Stimulated activated CD4-positive, alpha-beta T cell treated with anti-CD3 and anti-CD28 coated beads, Interleukin-2, amount 100 ng/mL, for 48 hours (primary cell): ENCODE measurements around the gene HPCAL1.

Experiments
- DNase-seq, 2 donors: peaks; one replicate each; pipeline ENCODE4 v3.0.0-alpha.2; 2020

The HPCAL1 gene

GRCh38 chr2:10410001-10410822 is 107.5 kb downstream of the HPCAL1 start:
- DNase-seq = no peak

DNA sequence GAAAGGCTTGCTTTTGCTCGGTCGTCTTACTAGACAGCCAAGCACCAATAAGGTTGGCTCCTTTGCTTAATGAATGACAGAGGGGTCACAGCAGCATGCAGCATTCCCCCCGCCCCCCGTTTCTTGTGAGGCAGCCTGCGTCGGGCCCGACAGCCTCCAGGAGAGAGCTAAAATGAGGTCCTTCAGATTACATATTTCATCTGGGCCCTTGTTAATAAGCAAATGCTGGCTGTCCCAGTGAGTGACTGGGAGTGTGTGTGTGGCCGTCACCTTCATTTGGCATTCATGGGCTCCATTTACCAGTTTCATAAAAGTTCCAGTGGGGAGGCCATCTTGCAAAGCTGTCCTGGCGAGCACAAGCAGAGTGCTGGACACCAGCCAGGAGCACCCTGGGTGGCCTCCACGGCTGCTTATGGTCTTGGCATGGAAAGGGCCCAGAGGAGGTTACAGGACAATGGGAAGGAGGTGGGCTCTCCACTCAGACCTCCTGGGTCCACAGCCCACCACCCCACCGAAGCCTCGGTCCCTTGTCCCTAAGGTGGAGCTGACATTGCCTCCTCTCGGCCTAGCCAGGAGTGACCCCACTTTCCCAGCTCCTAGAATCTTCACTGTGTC is 108.2 kb downstream of the HPCAL1 start:
- no peak for DNase-seq

DNA sequence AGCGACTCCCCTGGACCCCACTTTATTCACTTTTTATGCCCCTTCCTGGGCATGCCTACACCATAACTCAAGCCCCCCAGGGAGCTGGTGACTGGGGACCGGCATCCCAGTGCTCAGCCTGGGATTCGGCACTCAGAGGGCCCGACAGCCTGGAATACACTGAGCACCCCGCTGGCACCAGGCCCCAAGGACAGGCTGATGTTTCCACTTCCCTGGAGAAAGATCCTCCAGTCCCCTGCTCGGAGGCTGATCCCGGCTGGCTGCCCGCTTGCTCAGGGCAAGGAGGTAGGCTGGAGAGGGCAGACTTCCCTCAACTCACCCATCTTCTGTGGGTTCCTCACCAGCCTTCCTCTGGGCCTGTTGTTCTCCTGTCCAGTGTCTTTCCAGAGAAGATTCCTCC is 108.9 kb downstream of the HPCAL1 start:
- DNase-seq = no peak

GRCh38 chr2:10412380-10412779 is 109.7 kb downstream of the HPCAL1 start:
- DNase-seq = peak; percentile 18 to 35

DNA sequence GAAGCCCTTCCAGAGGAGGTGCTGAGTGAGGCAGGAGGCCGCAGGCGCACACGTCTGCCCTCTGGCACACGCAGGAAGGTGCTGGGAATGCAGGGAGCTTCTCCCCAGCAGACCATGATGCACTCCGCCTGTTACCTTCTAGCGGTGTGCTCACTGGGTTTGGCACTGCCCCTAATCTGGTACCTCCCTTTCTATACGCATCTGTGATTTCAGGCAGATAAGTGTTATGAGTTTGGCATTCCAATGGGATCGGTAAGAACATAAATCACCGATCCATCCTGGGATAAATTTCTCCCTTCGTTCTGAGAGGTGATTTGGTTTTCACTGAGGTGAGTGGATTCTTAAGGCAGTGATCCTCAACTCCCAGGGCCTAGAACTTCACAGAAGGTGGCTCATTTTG is 110.8 kb downstream of the HPCAL1 start:
- DNase-seq = no peak

- no peak for DNase-seq
These were observed 111.3 kb downstream of the HPCAL1 start for GRCh38 chr2:10413991-10414451.

- no peak for DNase-seq
These were observed 111.9 kb downstream of the HPCAL1 start for GRCh38 chr2:10414591-10414990.

- no peak for DNase-seq
These were observed 112.3 kb downstream of the HPCAL1 start for GRCh38 chr2:10415048-10415447.

- DNase-seq = no peak
These were observed 112.9 kb downstream of the HPCAL1 start for GRCh38 chr2:10415640-10416039.

DNA sequence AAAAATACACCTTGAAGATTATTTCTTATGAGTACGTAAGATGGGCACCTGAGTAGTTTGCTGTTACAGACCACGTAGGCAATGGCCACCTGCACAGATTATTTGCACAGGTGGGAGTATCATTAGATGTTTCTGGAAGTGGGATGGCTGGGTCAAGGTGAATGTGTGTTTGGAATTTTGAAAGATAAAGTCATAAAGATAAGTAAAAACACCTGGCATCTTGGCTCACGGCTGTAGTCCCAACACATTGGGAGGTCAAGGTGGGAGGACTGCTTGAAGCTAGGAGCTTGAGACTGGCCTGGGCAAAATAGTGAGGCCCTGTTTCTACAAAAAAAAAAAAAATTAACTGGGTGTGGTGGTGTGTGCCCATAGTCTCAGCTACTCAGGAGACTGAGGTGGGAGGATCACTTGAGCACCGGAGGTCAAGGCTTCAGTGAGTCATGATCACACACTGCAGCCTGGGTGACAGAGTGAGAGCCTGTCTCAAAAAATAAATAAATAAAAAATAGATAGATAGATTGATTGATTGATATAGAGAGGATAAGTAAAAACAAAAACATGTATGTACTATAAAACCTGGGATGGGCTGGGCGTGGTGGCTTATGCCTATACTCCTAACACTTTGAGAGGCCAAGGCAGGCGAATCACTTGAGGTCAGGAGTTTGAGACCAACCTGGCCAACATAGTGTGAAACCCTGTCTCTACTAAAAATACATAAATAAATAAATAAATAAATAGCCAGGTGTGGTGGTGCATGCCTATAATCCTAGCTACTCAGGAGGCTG is 115.0 kb downstream of the HPCAL1 start:
- no peak for DNase-seq

GRCh38 chr2:10419553-10420257 is 117.0 kb downstream of the HPCAL1 start:
- no peak for DNase-seq

GRCh38 chr2:10422251-10422650 is 119.5 kb downstream of the HPCAL1 start:
- no peak for DNase-seq

GRCh38 chr2:10422732-10423399 is 120.2 kb downstream of the HPCAL1 start:
- no peak for DNase-seq

GRCh38 chr2:10423400-10423774 is 120.7 kb downstream of the HPCAL1 start:
- no peak for DNase-seq

GRCh38 chr2:10424051-10424450 is 121.3 kb downstream of the HPCAL1 start:
- DNase-seq = no peak

DNA sequence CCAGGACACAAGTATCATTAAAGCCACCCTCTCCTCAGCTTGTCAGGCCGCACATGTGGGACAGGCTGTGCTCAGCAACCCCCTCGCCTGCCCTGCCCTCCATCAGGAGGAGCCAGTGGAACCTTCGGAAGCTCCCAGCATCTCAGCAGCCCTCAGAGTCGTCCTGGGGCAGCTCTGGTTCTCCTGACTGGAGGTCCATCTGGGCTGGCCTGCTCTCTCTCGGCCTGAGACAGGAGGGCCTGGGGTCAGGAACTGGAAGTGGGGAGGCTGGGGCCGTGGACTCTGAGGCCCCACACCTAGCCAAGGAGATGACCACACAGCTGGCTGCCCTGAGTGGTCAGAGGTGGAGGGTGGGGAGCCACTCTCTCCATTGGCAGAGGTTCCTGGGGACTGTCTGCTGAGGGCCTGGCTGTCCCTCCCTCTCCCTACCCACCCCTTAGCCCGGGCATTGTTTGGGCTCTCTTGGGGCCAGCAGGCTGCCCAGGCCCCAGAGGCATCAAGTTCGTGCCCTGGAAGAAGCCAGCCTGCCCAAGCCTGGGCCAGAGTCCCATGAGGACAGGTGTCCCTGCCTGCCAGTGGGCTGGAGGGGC is 122.3 kb downstream of the HPCAL1 start:
- no peak for DNase-seq

GRCh38 chr2:10425699-10426098 is 123.0 kb downstream of the HPCAL1 start:
- no peak for DNase-seq

DNA sequence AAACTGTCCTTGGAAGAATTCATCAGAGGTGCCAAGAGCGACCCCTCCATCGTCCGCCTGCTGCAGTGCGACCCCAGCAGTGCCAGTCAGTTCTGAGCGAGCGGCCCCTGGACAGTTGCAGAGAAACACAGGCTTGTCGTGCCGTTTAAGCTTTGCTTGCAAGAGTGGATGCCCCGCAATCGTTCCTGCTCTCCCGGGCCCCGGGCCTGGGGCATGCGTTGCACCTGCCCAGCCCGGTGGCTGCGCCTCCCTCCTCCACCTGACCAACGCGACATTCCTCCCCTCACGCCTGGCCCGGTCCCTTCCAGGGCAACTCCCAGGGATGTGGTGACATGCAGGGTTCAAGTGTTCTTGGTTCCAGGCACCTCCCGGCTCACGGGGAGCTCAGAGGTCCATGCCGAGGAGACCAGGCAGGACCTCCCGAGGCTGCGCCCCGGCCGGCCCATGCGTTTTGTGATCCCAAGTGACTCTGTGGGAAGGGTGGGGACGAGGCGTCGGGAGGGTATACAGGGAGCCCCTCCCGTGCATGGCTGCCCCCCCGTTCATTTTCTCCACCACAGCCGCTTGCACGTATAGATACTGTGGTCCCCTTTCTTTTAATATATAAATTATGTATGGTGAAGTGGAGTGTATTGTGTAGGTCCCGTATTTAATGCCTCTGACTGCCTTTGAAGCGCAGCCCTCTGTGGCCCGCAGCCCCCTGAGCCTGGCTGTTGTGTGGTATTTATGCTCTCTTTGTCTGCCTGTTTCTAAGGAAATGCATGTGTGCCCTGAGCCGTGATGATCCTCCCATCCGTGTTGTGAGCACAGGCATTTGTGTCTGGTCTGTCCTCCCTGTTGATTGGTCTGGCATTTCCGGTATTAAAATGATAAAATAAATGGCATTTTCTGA is 124.3 kb downstream of the HPCAL1 start:
- no peak for DNase-seq

GRCh38 chr2:10427618-10427949 is 124.9 kb downstream of the HPCAL1 start:
- no peak for DNase-seq

DNA sequence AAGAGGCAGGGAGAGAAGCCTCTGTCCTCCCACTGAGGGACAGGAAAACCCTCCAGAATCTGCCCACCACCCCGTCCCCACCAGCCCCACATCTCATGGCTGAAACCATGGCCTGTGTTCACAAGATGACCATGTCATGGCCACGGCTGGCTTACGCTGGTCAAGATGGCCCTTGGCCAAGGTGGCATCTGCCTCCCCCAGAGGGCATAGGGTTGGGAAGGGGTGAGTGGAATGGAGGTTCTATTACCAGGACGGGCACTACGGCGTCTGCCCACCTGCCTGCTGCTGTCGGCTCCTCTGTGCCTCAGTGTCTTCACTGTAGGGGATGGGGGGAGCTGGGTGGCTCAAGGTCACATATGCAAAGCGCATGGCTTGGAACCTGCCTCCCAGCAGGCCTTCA is 125.7 kb downstream of the HPCAL1 start:
- DNase-seq = no peak

GRCh38 chr2:10428924-10429323 is 126.2 kb downstream of the HPCAL1 start:
- no peak for DNase-seq
